ENCODE data around the gene RAD51B.

- no peak for TF ChIP-seq POLR2A (IDR thresholded peaks at IDR 0.05)
- TF ChIP-seq, protein P1, sequence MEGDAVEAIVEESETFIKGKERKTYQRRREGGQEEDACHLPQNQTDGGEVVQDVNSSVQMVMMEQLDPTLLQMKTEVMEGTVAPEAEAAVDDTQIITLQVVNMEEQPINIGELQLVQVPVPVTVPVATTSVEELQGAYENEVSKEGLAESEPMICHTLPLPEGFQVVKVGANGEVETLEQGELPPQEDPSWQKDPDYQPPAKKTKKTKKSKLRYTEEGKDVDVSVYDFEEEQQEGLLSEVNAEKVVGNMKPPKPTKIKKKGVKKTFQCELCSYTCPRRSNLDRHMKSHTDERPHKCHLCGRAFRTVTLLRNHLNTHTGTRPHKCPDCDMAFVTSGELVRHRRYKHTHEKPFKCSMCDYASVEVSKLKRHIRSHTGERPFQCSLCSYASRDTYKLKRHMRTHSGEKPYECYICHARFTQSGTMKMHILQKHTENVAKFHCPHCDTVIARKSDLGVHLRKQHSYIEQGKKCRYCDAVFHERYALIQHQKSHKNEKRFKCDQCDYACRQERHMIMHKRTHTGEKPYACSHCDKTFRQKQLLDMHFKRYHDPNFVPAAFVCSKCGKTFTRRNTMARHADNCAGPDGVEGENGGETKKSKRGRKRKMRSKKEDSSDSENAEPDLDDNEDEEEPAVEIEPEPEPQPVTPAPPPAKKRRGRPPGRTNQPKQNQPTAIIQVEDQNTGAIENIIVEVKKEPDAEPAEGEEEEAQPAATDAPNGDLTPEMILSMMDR (IDR thresholded peaks at IDR 0.05): no peak
Observed at GRCh38 chr14:68508581-68508980, 689.0 kb downstream of the RAD51B start.
